Kidney (tissue), 14 donors: ENCODE measurements around the gene ACTA2. TPM values are rescaled to one million over a fixed set of nuclear protein-coding genes. Genes with fewer than 3 reads are reported as not detected.

ENCODE experiments used
- DNase-seq, 5 donors: peaks; one replicate each; pipeline ENCODE4 v3.0.0-alpha.2; 2013 to 2020
- FAIRE-seq: peaks from 2 replicates; lab custom pipeline; 2012; peaks lifted over from hg19 to GRCh38; lab: Jason Lieb, UNC
- H3K27ac ChIP-seq, 2 donors: one replicate each; pipeline ENCODE4 v1.7.0; 2013; ENCODE audit warnings: low read depth in 2 of 2, low read length in 2 of 2, inconsistent platforms in 1 of 2
- H3K27me3 ChIP-seq: one replicate; pipeline ENCODE4 v1.7.1; 2013; ENCODE audit warnings: low read length, inconsistent platforms; ENCODE audit not compliant: control insufficient read depth, insufficient read depth
- H3K36me3 ChIP-seq, 3 donors: one replicate each; pipeline versions ENCODE4 v1.7.0 to v1.7.1; 2013; ENCODE audit warnings: low read length in 3 of 3, control low read depth in 1 of 3, inconsistent platforms in 1 of 3; ENCODE audit not compliant: insufficient read depth in 3 of 3, control insufficient read depth in 2 of 3
- H3K4me1 ChIP-seq, 3 donors: one replicate each; pipeline versions ENCODE4 v1.7.0 to v1.7.1; 2013; ENCODE audit warnings: low read length in 3 of 3, inconsistent platforms in 1 of 3, low read depth in 1 of 3; ENCODE audit not compliant: control insufficient read depth in 2 of 3, insufficient read depth in 2 of 3
- H3K4me3 ChIP-seq, 3 donors: one replicate each; pipeline versions ENCODE4 v1.7.0 to v1.8.1; 2013; ENCODE audit warnings: low read length in 3 of 3, control low read depth in 1 of 3, inconsistent platforms in 1 of 3
- H3K9ac ChIP-seq, 3 donors: one replicate each; pipeline versions ENCODE4 v1.7.0 to v1.7.1; 2013; ENCODE audit warnings: low read length in 3 of 3, control low read depth in 1 of 3, inconsistent platforms in 1 of 3
- H3K9me3 ChIP-seq, 3 donors: one replicate each; pipeline versions ENCODE4 v1.7.0 to v1.7.1; 2013; ENCODE audit warnings: low read length in 3 of 3, control low read depth in 1 of 3, inconsistent platforms in 1 of 3; ENCODE audit not compliant: control insufficient read depth in 2 of 3, insufficient read depth in 1 of 3
- intact Hi-C: fragments of 100-400 bp; cut with DNase I; formaldehyde crosslinking; loops from one replicate; pipeline ENCODE4 v1.11.1; 2022
- polyA plus RNA-seq: library from polyadenylated mRNA; stranded (reverse); fragments of 350-450 nt; fragmentation: Illumina TruSeq; extraction: RNeasy Lipid Tissue Mini Kit (QIAGEN cat#74804); gene quantifications from one replicate; pipeline ENCODE4 v1.2.3, GENCODE V29; 2014; ENCODE audit warnings: low read depth, low replicate concordance; ENCODE audit not compliant: insufficient read depth
- total RNA-seq: library from RNA; stranded (reverse); fragmentation: NEBNext Ultra II Directional; extraction: Animal tissue kit (Norgen Biotek cat#: 25700); gene quantifications from one replicate; pipeline ENCODE4 v1.2.1, GENCODE V29; 2021
- TF ChIP-seq, protein P1 (sequence below): IDR thresholded peaks from 3 replicates; pipeline ENCODE4 v1.5.1; 2012; ENCODE audit warnings: mild to moderate bottlenecking, moderate library complexity, borderline replicate concordance; ENCODE audit not compliant: insufficient read depth; ENCODE audit errors: extremely low read depth
- donor health status: control.
- donor health status: control.
- donor health status: control.
- donor health status: control.
- donor health status: control.
- donor health status: DM: yes; HTN: yes; CAD: no.
- donor health status: Normal renal cell carcinoma (clear cell type).

ACTA2 gene
- total and polyA plus RNA-seq, 2 donors from 2014 or later: 378 to 471 TPM

DNA sequence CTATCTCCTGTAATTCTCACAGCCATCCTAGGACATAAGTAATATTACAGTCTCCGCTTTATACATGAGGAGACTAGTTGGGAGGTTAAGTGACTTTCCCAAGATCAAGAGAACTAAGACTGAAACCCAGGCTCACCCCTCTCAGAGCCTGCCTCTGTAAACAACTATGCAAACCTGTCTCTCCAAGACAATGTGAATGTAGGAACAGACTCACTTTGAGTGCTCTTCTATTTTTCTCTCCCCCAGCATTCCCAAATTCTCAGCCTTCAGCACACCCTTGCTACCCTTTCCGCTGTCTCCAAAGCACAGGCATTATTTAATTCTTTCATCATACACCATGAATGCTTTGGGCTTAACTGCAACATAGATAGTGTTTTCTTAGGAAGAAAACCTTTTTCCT, 13.6 kb downstream of the ACTA2 start:
- Histone ChIP-seq H3K4me1 (peaks cover 0 to 11% (median 6%) of the 10 kb centered on the region in 3 donors), H3K27ac (no peak overlapping the region), H3K27me3 (no peaks in the 10 kb centered on the region), H3K9ac (no peak overlapping the region), H3K4me3 (no peak overlapping the region), H3K9me3 (no peaks in the 10 kb centered on the region), H3K36me3 (peaks cover 0 to 7% (median 4%) of the 10 kb centered on the region in 3 donors)
- TF ChIP-seq, protein P1, sequence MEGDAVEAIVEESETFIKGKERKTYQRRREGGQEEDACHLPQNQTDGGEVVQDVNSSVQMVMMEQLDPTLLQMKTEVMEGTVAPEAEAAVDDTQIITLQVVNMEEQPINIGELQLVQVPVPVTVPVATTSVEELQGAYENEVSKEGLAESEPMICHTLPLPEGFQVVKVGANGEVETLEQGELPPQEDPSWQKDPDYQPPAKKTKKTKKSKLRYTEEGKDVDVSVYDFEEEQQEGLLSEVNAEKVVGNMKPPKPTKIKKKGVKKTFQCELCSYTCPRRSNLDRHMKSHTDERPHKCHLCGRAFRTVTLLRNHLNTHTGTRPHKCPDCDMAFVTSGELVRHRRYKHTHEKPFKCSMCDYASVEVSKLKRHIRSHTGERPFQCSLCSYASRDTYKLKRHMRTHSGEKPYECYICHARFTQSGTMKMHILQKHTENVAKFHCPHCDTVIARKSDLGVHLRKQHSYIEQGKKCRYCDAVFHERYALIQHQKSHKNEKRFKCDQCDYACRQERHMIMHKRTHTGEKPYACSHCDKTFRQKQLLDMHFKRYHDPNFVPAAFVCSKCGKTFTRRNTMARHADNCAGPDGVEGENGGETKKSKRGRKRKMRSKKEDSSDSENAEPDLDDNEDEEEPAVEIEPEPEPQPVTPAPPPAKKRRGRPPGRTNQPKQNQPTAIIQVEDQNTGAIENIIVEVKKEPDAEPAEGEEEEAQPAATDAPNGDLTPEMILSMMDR: no peak
- no peak for DNase-seq
- intact Hi-C loops: loop anchor here (5.0 kb wide), 2 partner anchors 48 to 278 kb away; no protein-coding TSS in a partner anchor
- FAIRE-seq: no peak

DNA sequence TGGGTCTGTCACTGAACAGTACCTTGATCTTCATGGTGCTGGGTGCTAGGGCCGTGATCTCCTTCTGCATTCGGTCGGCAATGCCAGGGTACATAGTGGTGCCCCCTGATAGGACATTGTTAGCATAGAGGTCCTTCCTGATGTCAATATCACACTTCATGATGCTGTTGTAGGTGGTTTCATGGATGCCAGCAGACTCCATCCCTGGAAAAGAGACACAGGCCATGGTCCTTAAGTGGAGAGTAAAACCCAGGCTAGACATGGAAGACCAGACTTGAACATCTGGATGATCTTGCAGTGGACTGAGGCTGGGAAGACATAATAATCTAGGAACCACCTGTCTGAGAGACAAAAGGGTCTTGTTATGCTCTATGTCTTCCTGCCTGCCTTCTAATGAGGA, 14.5 kb downstream of the ACTA2 start:
- Histone ChIP-seq H3K9ac (no peak overlapping the region), H3K36me3 (peaks cover 0 to 4% (median 3%) of the 10 kb centered on the region in 3 donors), H3K9me3 (no peaks in the 10 kb centered on the region), H3K4me3 (no peak overlapping the region), H3K4me1 (peaks cover 0 to 11% (median 6%) of the 10 kb centered on the region in 3 donors), H3K27me3 (no peaks in the 10 kb centered on the region), H3K27ac (no peak overlapping the region)
- DNase-seq: no peak
- TF ChIP-seq, protein P1: no peak
- intact Hi-C loops: loop anchor here (5.0 kb wide), 2 partner anchors 49 to 279 kb away; no protein-coding TSS in a partner anchor
- FAIRE-seq: no peak

DNA sequence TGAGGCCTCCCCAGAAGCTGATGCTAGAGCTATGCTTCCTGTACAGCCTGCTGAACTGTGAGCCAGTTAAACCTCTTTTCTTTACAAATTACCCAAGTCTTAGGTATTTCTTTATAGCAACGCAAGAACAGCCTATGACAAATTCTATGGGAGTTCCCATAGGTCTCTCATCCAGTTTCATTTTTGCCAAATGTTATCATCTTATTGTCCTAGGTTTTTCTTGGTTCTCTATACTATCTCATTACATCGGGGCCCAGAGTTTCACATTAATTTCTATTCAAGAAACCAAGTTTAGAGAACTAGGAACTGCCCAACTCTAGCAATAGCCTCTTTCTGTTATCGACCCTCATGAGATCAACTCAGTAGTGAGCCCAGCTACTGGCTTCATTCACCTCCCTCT, 15.9 kb downstream of the ACTA2 start:
- TF ChIP-seq, protein P1: no peak
- peaks cover 0 to 11% (median 8%) of the 10 kb centered on the region in 3 donors for H3K4me1 ChIP-seq
- DNase-seq: no peak
- H3K36me3 ChIP-seq: peaks cover 0 to 4% (median 3%) of the 10 kb centered on the region in 3 donors
- H3K27me3 ChIP-seq: no peaks in the 10 kb centered on the region
- intact Hi-C loops: loop anchor here (5.0 kb wide), 2 partner anchors 51 to 281 kb away; no protein-coding TSS in a partner anchor
- H3K4me3 ChIP-seq: no peak overlapping the region
- FAIRE-seq: no peak
- no peaks in the 10 kb centered on the region for H3K9me3 ChIP-seq
- no peak overlapping the region for H3K27ac ChIP-seq
- H3K9ac ChIP-seq: no peak overlapping the region
